Kidney epithelial cell (primary cell): ENCODE measurements around the gene KRTAP12-2. TPM values are rescaled to one million over a fixed set of nuclear protein-coding genes. Genes with fewer than 3 reads are reported as not detected.

Experiments used
- DNase-seq: peaks from one replicate; pipeline ENCODE4 v3.0.0-alpha.2; 2010; ENCODE audit warnings: low read depth
- H3K27me3 ChIP-seq: 2 replicates; pipeline ENCODE4 v1.6.0; 2011; ENCODE audit warnings: low read length; ENCODE audit not compliant: control insufficient read depth, insufficient read depth
- H3K36me3 ChIP-seq: 2 replicates; pipeline ENCODE4 v1.5.1; 2011; ENCODE audit warnings: low read length; ENCODE audit not compliant: control insufficient read depth, insufficient read depth
- H3K4me3 ChIP-seq: 2 replicates; pipeline ENCODE4 v1.5.1; 2011; ENCODE audit warnings: low read depth, mild to moderate bottlenecking, control low read depth, low read length
- CTCF ChIP-seq: IDR thresholded peaks from 2 replicates; pipeline ENCODE4 v1.5.1; 2011; ENCODE audit warnings: mild to moderate bottlenecking, moderate library complexity, low read length, control low read depth, inconsistent platforms; ENCODE audit not compliant: insufficient read depth, poor library complexity, severe bottlenecking
- total RNA-seq: library from RNA; depleted of rRNA; stranded (reverse); fragments of >200 nt; gene quantifications from 2 replicates; pipeline ENCODE4 v1.2.3, GENCODE V29; 2015

The KRTAP12-2 gene, protein sequence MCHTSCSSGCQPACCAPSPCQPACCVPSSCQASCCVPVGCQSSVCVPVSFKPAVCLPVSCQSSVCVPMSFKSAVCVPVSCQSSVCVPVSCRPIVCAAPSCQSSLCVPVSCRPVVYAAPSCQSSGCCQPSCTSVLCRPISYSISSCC
- not detected in 2 replicates for total RNA-seq

- no peak for DNase-seq
- H3K27me3 ChIP-seq, result no peaks in the 10 kb centered on the region
- H3K36me3 ChIP-seq, result no peaks in the 10 kb centered on the region
- no peak for TF ChIP-seq CTCF
- H3K4me3 ChIP-seq, result no peak within 1 kb of the TSS
These were observed at the start of gene KRTAP12-2 for GRCh38 chr21:44666401-44667320. Gene KRTAP12-2 (minus strand): TSS chr21:44666927. CDS start chr21:44666886, 41 bp downstream.

DNA sequence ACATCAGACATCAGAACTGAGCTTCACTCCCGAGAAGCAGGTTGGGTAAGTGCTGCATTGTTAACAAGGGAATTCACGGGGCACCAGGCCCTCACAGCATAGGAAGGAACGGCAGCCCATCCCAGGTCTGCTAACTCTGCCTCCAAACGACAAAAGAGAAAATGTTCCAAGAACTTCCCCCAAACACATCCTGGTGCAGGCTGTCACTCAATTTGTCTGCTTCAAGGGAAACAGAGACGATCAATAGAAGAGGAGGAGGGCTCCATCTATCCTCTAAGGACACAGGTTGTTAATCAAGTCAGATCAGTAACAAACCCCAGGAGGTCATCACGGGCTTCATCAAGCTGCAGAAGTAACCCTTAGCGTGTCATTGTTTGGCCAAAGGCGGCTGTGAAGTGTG is 48.2 kb upstream of the KRTAP12-2 start:
- H3K27me3 ChIP-seq, result peaks cover 46% of the 10 kb centered on the region
- no peak overlapping the region for H3K4me3 ChIP-seq
- H3K36me3 ChIP-seq, result no peaks in the 10 kb centered on the region
- TF ChIP-seq CTCF, result no peak
- no peak for DNase-seq

- no peak for TF ChIP-seq CTCF
- Histone ChIP-seq H3K4me3 (no peak overlapping the region), H3K36me3 (no peaks in the 10 kb centered on the region), H3K27me3 (peaks cover 56% of the 10 kb centered on the region)
- DNase-seq, result no peak
These were observed 47.1 kb upstream of the KRTAP12-2 start for GRCh38 chr21:44713846-44714245.

DNA sequence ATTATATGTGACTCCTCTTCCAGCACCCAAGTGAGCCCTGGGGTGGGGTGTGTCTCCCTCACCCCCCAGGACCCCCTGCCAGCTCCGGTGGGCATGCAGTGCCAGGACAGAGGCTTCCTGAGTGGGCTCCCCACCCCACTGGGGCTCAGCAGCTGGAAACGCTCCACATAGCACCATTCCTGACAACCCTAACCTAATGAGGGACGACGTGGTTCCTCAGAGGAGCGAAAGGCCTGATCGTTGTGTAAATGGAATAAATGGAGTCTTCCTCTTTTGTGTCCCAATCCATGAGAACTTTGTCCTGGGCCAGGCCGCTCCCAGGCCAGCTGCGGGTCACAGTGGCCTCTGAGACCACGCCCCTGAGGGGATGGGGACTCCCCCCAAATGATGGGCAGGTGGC is 46.4 kb upstream of the KRTAP12-2 start:
- H3K4me3 ChIP-seq, result no peak overlapping the region
- no peak for TF ChIP-seq CTCF
- DNase-seq, result no peak
- H3K36me3 ChIP-seq, result no peaks in the 10 kb centered on the region
- H3K27me3 ChIP-seq, result peaks cover 56% of the 10 kb centered on the region

- DNase-seq, result no peak
- H3K4me3 ChIP-seq, result no peak overlapping the region
- TF ChIP-seq CTCF, result no peak
- H3K36me3 ChIP-seq, result no peaks in the 10 kb centered on the region
- H3K27me3 ChIP-seq, result peaks cover 62% of the 10 kb centered on the region
These were observed 45.7 kb upstream of the KRTAP12-2 start for GRCh38 chr21:44712203-44713028.
